ENCODE measurements around the gene CCDC127.
"Not testable (repeated sequence)": the region's sequence is repeated elsewhere in the genome, so short reads cannot be mapped to it uniquely, and the experiment has no call there.

CCDC127 gene

DNA sequence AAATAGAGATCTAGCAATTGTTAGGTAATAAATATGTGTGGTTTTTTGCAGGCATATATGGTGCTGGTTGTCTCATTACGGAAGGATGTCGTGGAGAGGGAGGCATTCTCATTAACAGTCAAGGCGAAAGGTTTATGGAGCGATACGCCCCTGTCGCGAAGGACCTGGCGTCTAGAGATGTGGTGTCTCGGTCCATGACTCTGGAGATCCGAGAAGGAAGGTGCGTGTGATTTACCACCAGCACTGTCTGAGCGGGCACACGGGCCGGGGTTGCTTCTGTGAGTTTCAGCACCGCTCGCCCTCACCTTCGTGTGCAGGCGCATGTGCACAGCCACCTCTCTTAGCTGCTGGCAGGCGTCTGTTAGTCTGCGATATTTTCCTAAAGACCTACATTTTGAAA, 15.5 kb upstream of the CCDC127 start:
- DNase-seq, result not testable (repeated sequence)

DNA sequence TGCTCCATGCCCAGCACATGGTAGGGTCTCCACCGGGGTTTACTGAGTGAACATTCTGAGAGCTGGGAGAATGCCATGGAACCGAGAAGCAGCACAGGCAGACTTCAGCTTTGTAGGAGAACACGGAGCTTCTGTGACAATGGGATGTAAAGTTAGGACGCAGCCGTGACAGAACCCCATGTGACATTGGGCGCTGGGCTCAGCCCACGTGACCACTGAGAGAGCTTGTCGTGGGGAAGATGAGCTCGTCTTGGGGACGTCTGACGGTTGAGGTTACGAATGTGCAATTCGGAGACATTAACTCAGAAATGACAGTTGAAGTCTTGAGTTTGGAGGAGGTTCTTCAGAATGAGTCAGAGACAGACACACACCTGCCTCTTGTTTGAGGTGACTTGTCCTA, 13.7 kb upstream of the CCDC127 start:
- no peak for DNase-seq

GRCh38 chr5:230711-231110, 12.8 kb upstream of the CCDC127 start:
- no peak for DNase-seq

- DNase-seq, result no peak
Observed at GRCh38 chr5:228886-229285, 10.9 kb upstream of the CCDC127 start.

GRCh38 chr5:227375-227774, 9.4 kb upstream of the CCDC127 start:
- not testable (repeated sequence) for DNase-seq

- no peak for DNase-seq
Observed at GRCh38 chr5:225334-225733, 7.4 kb upstream of the CCDC127 start.

DNA sequence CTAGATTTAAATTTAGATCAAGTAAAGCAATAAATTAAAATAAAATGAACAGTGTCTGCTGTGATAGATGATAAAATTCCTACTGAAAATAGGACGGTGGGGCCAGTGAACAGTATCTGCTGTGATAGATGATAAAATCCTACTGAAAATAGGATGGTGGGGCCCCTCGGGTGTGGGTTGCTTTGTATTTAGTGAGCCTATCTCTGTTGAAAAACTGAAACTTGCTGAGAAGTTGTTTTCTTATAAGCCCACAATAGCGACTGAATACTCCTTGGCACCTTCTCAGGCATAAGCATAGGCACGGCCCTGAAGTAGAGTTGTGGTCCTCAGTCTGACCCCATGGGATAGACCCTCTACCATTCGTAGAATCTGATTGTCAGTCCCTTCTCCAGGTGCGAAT, 5.8 kb upstream of the CCDC127 start:
- DNase-seq, result no peak

GRCh38 chr5:222951-223715, 5.2 kb upstream of the CCDC127 start:
- DNase-seq, result not testable (repeated sequence)

DNA sequence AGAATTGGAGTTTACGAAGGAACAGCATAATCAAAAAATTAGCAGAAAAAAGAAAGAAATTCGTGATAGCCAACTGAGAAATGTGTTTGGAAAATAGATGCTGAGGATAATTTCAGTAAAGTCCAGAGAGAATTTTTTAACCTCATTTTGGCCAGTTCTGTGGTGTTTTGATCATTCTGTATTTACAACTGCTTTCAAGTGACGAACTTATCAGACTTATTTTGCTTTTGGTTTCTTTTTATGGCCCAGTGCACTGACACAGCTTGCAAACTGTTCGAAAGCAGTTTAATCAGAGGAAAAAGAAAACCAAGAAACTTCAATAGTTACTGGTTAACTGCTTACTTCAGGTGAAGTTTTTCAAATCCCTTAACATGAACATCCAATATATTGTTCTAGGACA, 2.0 kb upstream of the CCDC127 start:
- no peak for DNase-seq

DNA sequence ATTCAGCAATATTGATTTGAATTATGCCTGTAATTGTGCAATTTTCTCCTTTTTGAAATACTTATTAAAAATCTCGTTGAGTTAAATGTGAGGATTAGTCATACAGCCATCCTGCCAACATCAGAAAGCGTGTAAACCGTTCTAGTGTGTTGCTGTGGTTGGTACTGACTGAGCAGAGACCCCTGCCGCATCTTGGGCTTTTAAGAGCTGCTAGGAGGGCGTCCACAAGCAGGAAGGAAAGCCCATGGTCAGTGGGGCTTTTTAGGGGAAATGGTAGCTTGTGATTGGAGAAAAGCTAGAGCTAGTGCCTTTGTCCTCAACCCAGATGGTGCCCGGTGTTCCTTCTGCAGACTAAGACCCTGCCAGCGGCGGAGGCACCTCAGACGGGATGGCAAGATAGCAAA, 1.5 kb upstream of the CCDC127 start:
- no peak for DNase-seq

GRCh38 chr5:218457-219291, 721 bp upstream of the CCDC127 start:
- DNase-seq, result no peak

DNA sequence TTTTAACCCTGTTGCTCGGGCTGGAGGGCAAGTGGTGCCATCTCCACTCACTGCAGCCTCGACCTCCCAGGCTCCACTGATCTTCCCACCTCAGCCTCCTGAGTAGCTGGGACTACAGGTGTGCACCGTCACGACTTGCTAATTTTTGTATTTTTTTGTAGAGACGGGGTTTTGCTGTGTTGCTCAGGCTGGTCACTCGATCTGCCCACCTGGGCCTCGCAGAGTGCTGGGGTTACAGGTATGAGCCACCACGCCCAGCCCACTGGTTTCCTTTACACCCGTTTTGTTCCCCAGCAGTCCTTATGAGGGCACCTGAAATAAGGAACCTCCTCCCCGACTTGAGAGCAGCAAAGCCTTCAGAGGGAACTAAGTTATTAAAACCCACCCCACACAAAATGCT, 1.9 kb downstream of the CCDC127 start:
- not testable (repeated sequence) for DNase-seq

- DNase-seq, result not testable (repeated sequence)
Observed at GRCh38 chr5:215256-215655, 2.7 kb downstream of the CCDC127 start.

- DNase-seq, result no peak
Observed at GRCh38 chr5:213803-214395, 4.1 kb downstream of the CCDC127 start.

DNA sequence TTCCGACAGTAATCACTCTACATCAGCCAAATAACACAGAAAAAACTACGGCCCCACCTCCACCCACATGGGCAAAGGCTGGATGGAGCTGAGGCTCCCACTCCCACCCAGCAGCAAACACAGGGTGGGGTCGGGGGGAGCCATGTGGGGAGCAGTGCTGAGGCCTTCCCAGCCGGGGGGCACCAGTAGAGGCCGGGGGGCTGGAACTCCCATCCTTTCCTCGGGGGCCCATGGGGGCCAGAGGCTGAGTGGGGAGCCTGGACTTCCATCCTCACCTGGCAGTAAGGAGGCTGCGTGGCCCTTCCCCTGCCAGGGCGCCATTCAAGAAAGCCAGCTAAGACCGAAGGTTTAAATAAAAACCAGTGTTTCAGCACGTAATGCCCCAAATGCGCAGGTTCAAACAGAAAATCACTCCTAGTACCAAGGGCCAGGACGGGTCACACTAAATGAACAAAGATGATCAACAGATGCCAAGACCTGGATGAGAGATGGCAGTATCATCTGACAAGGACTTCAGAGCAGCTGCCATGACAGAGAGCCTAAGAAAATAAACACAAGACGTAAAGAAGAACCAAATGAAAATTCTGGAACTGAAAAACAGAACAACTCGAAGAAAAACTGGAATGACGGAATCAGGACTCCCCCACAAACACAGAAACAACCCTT, 9.4 kb downstream of the CCDC127 start:
- no peak for DNase-seq

DNA sequence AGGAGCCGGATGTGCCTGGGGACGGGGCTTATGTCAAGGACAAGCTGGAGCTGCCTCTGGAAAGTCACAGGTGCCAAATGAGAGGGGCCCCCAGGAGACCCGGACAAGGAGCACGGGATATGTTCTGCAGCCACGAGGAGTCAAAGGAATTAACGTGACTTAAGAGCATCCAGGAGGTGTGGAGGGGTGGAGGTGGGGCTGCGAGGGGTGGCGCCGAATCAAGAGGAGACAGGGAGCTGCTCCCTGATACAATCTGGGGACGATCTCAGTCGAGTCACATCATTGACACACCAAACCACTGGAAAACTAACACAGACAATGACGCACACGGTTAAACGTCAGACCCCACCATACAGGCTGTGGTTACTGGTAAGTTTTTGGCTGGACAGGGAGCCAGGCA, 10.4 kb downstream of the CCDC127 start:
- no peak for DNase-seq

- DNase-seq, result no peak
Observed at GRCh38 chr5:206927-207536, 10.9 kb downstream of the CCDC127 start.

DNA sequence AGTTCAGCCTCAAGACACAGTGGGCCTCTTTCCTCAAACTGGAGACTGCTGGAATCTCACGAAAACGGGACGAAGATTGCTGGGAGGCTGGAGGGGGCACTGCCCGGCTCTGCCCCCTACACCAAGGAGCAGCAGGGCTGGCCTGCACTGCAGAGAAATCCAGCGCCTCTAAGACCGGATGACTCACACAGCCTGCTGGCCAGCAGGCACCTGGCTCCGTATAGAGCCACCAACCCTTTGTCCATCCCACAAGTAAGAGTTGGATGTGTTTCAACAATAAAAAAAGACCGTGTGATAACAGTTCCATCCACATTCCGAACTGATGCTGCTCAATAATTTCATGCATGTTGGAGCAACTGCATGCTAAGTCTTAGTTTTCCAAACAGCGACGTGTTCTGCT, 11.5 kb downstream of the CCDC127 start:
- DNase-seq, result no peak

DNA sequence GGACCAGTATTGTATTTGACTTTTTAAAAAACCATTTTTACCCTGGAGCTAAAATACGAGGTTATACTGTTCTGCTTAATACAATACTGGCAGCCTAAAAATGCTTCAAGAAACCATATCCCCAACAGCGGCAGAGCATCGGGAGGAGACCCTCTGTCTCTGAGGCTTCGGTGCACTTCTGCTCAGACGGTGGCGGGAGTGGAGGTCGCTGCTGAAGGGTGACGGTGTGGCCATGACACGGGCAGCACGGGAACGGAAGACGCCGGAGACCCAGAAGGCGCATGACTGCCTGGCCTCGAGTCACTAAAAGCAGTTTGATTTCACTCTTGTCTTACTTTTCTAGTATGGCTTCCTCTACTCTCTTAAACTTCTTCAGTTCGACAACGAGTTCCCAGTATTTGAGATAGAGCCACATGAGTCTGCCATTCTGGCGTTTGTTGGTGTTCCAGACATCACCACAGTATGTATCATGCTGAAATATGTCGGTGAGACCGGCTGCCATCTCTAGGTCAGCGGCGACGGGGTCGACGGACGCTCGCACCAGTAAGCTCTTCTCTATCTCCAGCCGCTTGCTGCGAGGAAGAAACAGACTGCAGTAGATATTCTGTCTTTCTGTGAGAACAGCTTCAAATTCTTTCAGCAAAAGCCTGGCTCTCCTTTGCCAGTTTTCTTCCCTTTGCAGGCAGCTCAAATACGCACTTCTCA, 12.8 kb downstream of the CCDC127 start:
- no peak for DNase-seq

DNA sequence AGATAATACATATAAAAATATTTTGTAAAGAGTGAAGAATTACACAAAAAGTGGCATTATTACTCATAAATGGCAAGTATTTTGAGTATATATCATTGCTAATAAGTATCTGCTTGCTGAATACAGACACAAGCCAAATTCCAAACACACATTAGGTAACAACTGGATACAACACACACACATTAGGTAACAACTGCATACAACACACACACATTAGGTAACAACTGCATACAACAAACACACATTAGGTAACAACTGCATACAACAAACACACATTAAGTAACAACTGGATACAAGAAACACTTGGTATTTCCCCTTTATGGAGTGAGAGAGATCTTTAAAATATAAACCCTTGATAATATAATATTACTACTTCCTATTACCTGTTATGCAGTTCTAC, 13.5 kb downstream of the CCDC127 start:
- DNase-seq, result no peak

DNA sequence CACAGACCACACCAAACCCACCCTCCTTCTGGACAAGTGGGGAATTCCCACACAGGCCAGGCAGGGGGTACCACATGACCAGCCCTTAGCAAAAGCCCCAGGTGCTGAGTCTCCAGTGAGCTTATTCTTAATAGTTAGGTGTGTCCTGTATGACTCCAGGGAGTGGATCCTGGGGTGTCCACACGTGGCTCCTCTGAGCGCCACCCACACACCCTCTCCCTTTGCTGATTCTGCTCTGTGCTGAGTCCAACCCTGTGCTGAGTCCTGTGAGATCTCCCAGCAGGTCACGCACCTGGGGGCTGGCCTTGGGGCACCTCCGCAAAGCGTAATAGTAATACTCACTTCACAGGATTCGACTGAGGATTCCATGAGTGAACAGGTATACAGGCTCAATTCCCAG, 14.0 kb downstream of the CCDC127 start:
- no peak for DNase-seq

GRCh38 chr5:203246-203930, 14.6 kb downstream of the CCDC127 start:
- DNase-seq, result no peak

Data from activated T-cell treated with anti-CD3 and anti-CD28 coated beads for 4 hours (primary cell).